ENCODE data around the gene PSMA2.

PSMA2 gene

DNA sequence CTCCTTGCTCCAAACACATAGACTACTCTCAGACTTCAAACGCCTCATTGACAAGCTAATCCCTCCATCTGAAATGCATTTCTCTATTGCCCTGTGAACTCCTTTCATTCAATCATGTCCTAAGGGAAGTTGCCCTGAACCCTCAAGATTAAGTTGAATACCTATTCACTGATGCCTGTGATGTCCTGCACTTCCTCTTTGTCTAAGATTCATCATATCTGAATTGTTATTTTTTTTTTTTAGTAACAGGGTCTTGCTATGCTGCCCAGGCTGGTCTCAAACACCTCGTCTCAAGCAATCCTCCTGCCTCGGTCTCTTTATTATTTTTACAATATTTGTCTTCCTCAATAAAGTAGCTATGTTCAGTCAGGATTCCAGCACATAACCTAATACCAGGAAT lies 3.2 kb downstream of the PSMA2 start:
- H3K4me2 ChIP-seq, result peak overlapping the region; percentile 90
- H3K4me3 ChIP-seq, result no peak overlapping the region
- H3K4me1 ChIP-seq, result peaks cover 40% of the 10 kb centered on the region
- peaks cover 43% of the 10 kb centered on the region for H3K36me3 ChIP-seq
- no peak overlapping the region for H3K9ac ChIP-seq
- no peak for TF ChIP-seq Cebpa-rat (IDR thresholded peaks at IDR 0.05)
- no peaks in the 10 kb centered on the region for H3K9me3 ChIP-seq
- H4K20me1 ChIP-seq, result peaks cover 77% of the 10 kb centered on the region
- H3K27ac ChIP-seq, result no peak overlapping the region
- H3K27me3 ChIP-seq, result no peaks in the 10 kb centered on the region

DNA sequence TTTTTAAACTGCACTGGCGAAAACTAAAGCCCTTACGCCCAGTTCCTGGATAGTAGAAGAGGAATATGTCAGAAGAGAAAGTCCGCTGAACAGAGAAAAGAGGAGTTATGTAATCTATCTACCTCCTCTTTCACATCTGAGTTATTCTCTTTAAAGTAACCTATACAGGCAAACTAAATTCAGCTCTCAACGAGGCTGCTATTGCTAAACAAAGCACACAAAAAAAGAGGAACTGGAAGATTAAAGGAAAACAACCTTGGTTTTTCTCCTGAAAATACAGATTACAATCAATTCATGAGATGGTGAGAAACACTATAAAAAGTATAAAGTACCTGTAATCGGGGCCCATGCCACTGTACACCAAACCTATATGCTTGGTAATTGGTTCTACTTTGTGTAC lies 5.8 kb downstream of the PSMA2 start:
- H3K9ac ChIP-seq, result no peak overlapping the region
- no peak overlapping the region for H3K27ac ChIP-seq
- H3K36me3 ChIP-seq, result peaks cover 68% of the 10 kb centered on the region
- TF ChIP-seq Cebpa-rat (IDR thresholded peaks at IDR 0.05), result no peak
- H3K4me3 ChIP-seq, result no peak overlapping the region
- H3K27me3 ChIP-seq, result no peaks in the 10 kb centered on the region
- peaks cover 32% of the 10 kb centered on the region for H3K4me1 ChIP-seq
- H3K9me3 ChIP-seq, result no peaks in the 10 kb centered on the region
- no peak overlapping the region for H3K4me2 ChIP-seq
- H4K20me1 ChIP-seq, result peaks cover 72% of the 10 kb centered on the region

- Histone ChIP-seq H3K36me3 (peaks cover 74% of the 10 kb centered on the region), H4K20me1 (peaks cover 66% of the 10 kb centered on the region), H3K4me1 (peaks cover 28% of the 10 kb centered on the region), H3K9me3 (no peaks in the 10 kb centered on the region), H3K4me3 (no peak overlapping the region), H3K27me3 (no peaks in the 10 kb centered on the region), H3K9ac (no peak overlapping the region), H3K4me2 (no peak overlapping the region), H3K27ac (no peak overlapping the region)
- no peak for TF ChIP-seq Cebpa-rat (IDR thresholded peaks at IDR 0.05)
Measured at GRCh38 chr7:42925630-42926029, 6.3 kb downstream of the PSMA2 start.

DNA sequence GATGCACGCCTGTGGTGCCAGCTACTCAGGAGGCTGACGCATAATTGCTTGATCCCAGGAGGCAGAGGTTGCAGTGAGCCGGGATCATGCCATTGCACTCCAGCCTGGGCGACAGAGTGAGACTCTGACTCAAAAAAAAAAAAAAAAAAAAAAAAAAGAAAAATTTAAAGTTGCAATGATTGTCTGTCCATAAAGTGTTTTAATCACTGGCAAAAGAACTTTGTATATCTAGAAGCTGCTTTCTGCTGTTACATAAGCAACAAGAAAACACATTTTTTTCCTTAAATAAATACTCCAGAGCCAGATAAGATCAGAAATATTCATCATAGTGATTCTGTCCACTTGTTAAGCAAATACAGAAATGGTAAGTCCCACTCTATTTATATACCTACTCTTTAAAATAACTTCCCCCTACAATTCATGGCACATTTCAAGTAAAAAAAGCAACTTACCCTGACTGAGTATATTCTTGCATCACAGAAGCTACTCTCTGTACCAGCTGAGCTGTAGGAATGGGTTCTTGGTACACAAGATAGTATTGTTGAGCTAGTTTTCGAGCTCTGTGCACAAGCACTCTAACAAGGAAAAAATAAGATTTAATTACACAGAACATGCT lies 7.6 kb downstream of the PSMA2 start:
- no peak for TF ChIP-seq Cebpa-rat (IDR thresholded peaks at IDR 0.05)
- H3K36me3 ChIP-seq, result peaks cover 85% of the 10 kb centered on the region
- H3K4me1 ChIP-seq, result peaks cover 15% of the 10 kb centered on the region
- peaks cover 53% of the 10 kb centered on the region for H4K20me1 ChIP-seq
- H3K4me3 ChIP-seq, result no peak overlapping the region
- no peak overlapping the region for H3K27ac ChIP-seq
- H3K9ac ChIP-seq, result no peak overlapping the region
- H3K27me3 ChIP-seq, result no peaks in the 10 kb centered on the region
- no peak overlapping the region for H3K4me2 ChIP-seq
- no peaks in the 10 kb centered on the region for H3K9me3 ChIP-seq

GRCh38 chr7:42922017-42922753 lies 9.8 kb downstream of the PSMA2 start:
- no peaks in the 10 kb centered on the region for H3K4me1 ChIP-seq
- H4K20me1 ChIP-seq, result peaks cover 31% of the 10 kb centered on the region
- H3K9me3 ChIP-seq, result no peaks in the 10 kb centered on the region
- no peak overlapping the region for H3K9ac ChIP-seq
- H3K27me3 ChIP-seq, result no peaks in the 10 kb centered on the region
- H3K4me3 ChIP-seq, result no peak overlapping the region
- no peak overlapping the region for H3K27ac ChIP-seq
- TF ChIP-seq Cebpa-rat (IDR thresholded peaks at IDR 0.05), result no peak
- H3K4me2 ChIP-seq, result no peak overlapping the region
- H3K36me3 ChIP-seq, result peaks cover 95% of the 10 kb centered on the region

GRCh38 chr7:42915356-42915755 lies 16.6 kb downstream of the PSMA2 start:
- no peak for TF ChIP-seq Cebpa-rat (IDR thresholded peaks at IDR 0.05)
- Histone ChIP-seq H4K20me1 (no peaks in the 10 kb centered on the region), H3K27me3 (no peaks in the 10 kb centered on the region), H3K27ac (no peak overlapping the region), H3K36me3 (peaks cover 55% of the 10 kb centered on the region), H3K4me2 (no peak overlapping the region), H3K9me3 (no peaks in the 10 kb centered on the region), H3K4me3 (no peak overlapping the region), H3K4me1 (peaks cover 16% of the 10 kb centered on the region), H3K9ac (no peak overlapping the region)

DNA sequence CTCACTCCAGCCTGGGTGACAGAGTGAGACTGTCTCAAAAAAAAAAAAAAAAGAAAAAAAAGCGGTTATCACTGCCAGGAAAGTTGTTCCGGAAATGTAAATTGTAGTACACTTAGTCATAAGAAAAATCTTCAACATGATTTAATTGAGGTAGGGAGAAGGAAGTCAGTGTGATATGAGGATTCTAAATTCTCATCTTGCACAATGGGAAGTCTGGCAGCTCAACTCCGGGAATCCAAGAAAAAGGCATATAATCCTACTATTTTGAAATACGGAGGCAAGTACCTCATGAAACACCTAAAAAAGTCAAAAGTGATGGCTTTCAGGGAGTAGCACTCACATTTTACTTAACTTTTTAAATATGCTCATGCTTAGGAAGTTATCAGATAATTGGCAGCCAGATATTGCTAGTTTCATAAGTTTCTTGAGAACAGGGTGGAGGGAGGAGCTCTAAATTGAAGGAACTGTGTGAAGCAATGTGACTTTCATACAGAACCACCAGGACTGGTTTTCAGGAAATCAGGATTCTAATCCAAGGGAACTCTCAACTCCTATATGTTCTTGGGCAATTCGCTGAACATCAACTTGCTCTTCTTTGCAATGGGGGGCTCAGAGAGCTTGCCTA lies 17.4 kb downstream of the PSMA2 start:
- Histone ChIP-seq H4K20me1 (no peaks in the 10 kb centered on the region), H3K27me3 (no peaks in the 10 kb centered on the region), H3K4me3 (no peak overlapping the region), H3K36me3 (peaks cover 55% of the 10 kb centered on the region), H3K9me3 (no peaks in the 10 kb centered on the region), H3K4me1 (peaks cover 19% of the 10 kb centered on the region), H3K4me2 (no peak overlapping the region), H3K9ac (no peak overlapping the region), H3K27ac (no peak overlapping the region)
- TF ChIP-seq Cebpa-rat (IDR thresholded peaks at IDR 0.05), result no peak

GRCh38 chr7:42914009-42914408 lies 18.0 kb downstream of the PSMA2 start:
- no peak overlapping the region for H3K9ac ChIP-seq
- H3K9me3 ChIP-seq, result no peaks in the 10 kb centered on the region
- H3K36me3 ChIP-seq, result peaks cover 49% of the 10 kb centered on the region
- no peak overlapping the region for H3K4me3 ChIP-seq
- H3K27me3 ChIP-seq, result no peaks in the 10 kb centered on the region
- TF ChIP-seq Cebpa-rat (IDR thresholded peaks at IDR 0.05), result no peak
- peaks cover 19% of the 10 kb centered on the region for H3K4me1 ChIP-seq
- H3K27ac ChIP-seq, result no peak overlapping the region
- H3K4me2 ChIP-seq, result no peak overlapping the region
- no peaks in the 10 kb centered on the region for H4K20me1 ChIP-seq

GRCh38 chr7:42913591-42913990 lies 18.4 kb downstream of the PSMA2 start:
- H3K27me3 ChIP-seq, result no peaks in the 10 kb centered on the region
- no peaks in the 10 kb centered on the region for H3K9me3 ChIP-seq
- H3K27ac ChIP-seq, result no peak overlapping the region
- H3K36me3 ChIP-seq, result peaks cover 45% of the 10 kb centered on the region
- H3K4me1 ChIP-seq, result peaks cover 19% of the 10 kb centered on the region
- no peak overlapping the region for H3K4me2 ChIP-seq
- no peak overlapping the region for H3K9ac ChIP-seq
- H4K20me1 ChIP-seq, result no peaks in the 10 kb centered on the region
- no peak for TF ChIP-seq Cebpa-rat (IDR thresholded peaks at IDR 0.05)
- no peak overlapping the region for H3K4me3 ChIP-seq
